GM18951 (cell line): ENCODE measurements around the gene LYZL6.

Source experiments
- POLR2A ChIP-seq: IDR thresholded peaks from 4 replicates; pipeline ENCODE4 v1.6.1; 2011; ENCODE audit warnings: mild to moderate bottlenecking; ENCODE audit not compliant: insufficient read length, insufficient read depth; ENCODE audit errors: extremely low read depth
- in situ Hi-C: fragments of 300-500 bp; cut with MboI; formaldehyde crosslinking; loops from one replicate; pipeline ENCODE4 v1.12.0; 2022; ENCODE audit warnings: low sequenced_read_pairs, mixed read lengths, inconsistent platforms; ENCODE audit not compliant: unreplicated experiment

The LYZL6 gene

DNA sequence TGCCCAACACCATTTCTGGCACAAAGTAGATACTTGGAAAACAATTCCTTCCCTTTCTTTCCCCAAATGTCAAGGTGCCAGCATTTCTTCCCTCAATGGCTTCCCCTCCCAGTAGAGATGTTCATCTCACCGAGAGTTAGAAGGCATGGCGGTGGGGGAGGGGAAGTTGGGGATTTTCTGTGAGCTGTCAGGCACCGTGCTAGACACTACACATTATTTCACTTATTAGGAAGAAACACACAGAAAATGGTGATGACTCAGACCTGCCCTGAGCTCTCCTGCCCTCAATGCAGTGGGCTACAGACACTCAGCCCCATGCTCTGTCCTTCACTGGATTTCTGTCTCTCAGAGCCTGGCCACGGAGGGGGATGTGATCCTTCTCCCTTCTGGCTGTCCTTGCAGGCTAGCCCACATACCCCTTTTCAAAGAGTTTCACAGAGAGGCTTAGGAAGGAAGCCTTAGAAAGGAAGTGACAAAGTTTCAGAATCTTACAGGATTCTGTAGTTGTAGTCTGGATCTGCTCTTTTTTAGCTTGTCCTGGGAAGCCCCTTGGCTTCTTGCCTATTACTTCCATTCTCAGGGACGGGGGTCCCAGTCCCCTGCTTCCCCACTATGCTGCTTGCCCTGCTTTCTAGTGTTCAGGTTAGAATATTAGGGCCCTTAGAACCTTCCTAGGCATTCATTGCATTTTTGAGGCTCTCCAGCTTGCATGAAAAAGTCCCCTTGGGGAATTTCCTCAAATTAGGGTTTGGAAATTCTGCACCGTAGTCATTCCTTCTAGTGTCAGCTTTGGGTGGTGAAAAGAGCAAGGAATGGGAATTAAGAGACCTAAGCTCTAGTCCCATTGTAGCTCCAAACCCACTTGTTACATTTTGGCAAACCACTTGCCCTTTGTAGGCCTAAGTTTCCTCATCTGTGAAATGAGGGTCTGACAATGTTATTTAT lies 51.1 kb downstream of the LYZL6 start:
- TF ChIP-seq POLR2A: no peak

DNA sequence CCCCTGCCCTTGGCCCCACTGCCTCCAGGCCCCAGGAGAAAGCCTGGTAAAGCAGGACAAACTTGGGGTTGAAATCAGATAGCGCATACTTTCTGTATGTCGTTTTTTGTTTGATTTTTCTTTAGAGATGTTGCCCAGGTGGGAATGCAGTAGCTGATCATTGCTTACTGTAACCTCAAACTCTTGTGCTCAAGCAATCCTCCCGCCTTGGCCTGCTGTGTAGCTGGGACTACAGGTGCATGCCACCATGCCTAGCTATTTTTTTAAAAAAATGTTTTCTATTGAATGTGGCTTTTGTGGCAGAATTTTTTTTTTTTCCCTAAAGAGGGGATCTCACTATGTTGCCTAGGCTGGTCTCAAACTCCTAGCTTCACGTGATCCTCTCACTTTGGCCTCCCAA lies 52.2 kb downstream of the LYZL6 start:
- in situ Hi-C loops: no loop called here

More for the DNA sequence above, 51.1 kb downstream of the LYZL6 start:
- in situ Hi-C loops: no loop called here

DNA sequence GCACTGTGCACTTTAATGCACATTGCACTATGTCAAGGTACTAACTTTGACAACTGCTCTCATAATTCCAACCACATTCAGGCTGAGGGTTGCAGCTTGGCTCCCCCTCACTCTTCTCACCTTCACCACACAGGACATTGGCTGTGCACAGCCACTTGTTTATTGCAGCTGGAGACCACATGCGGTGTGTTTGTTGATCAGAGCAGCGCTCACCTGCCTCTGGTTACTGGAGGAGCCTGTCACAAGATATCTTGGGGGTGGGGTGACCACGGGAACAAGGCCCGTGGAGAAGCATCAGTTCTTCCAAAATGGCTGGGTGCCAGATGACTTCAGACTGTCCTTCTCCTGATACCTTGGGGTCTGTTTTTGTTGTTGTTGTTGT lies 52.7 kb downstream of the LYZL6 start:
- no peak for TF ChIP-seq POLR2A
- in situ Hi-C loops: no loop called here

More for the DNA sequence above, 52.2 kb downstream of the LYZL6 start:
- TF ChIP-seq POLR2A: no peak

DNA sequence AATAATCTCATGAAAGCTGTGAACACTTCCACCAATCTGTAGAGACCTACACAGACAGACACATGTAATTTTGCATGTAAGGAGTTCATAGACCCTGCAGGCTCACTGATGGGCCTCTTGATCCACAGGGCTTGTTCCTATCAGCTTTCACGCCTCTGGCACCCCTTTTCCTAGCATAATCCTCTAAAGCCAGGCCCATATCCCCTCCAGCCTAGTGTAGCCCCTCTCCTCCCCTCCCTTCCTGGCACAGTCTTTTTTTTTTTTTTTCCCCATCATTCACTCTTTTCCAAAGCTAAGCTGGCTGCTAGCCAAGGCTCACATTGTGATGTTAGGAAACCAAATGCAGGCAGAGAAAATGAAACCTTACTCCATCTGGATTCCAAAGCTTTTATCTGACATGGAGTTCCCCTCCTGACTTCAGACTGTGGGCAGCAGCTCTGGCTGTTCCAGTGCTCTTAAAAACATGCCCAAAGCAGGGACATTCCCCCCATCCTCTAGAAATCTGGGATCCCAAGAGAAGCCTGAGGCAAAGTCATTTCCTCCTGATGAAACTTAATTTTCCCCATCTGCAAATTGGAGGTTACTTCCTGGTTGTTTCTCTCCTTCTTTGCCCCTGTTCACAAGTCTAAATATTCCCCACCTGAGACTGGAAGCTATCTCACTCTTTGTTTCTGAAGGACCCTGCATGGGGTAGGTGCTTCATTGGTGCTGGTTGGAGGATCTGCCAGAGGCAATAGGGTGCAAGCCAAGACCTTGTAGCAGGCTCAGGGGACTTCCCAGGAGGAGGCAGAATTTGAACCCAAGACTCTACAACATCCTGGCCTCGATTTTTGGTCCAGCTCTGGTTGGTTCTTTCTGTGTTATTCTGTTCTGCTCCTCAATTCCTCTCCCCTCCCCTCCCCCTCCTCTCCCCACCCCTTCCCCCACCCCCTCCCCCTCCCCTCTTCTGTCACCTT lies 53.4 kb downstream of the LYZL6 start:
- in situ Hi-C loops: no loop called here
- no peak for TF ChIP-seq POLR2A

DNA sequence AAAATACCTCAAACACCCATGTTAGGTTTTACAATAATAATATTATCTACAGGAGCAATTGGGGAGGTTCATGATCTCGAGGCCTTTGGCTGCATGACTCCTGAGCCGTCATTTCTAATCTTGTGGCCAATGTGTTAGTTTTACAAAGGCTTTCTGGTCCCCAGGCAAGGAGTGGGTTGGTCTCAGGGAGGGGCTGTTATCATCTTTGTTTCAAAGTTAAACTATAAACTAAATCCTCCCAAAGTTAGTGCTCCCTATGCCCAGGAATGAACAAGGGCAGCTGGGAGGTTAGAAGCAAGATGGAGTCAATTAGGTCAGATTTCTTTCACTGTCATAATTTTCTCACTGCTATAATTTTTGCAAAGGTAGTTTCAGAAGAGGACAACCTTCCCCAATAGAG lies 54.3 kb downstream of the LYZL6 start:
- in situ Hi-C loops: no loop called here
- TF ChIP-seq POLR2A: no peak
